B cell (primary cell): ENCODE data around the gene CASKIN1. TPM values are rescaled to one million over a fixed set of nuclear protein-coding genes. Genes with fewer than 3 reads are reported as not detected.

Source experiments
- ATAC-seq: fragments of 200-7000 bp; cut with Tn5 transposase; one replicate; pipeline ENCODE4 v1.10.0; 2021; ENCODE audit warnings: low read depth, mild to moderate bottlenecking, moderate number of reproducible peaks, moderate library complexity
- CTCF ChIA-PET: fragments of 350-600 bp; sonication (Branson Sonifier 250); formaldehyde crosslinking; loops from one replicate; lab custom pipeline; 2021; ENCODE audit warnings: antibody characterized with exemption, inconsistent platforms; lab: Charles Lee
- POLR2A ChIA-PET: fragments of 350-600 bp; sonication (Branson Sonifier 250); formaldehyde crosslinking; loops from one replicate; lab custom pipeline; 2021; ENCODE audit warnings: antibody characterized with exemption; lab: Charles Lee
- DNase-seq: peaks from one replicate; pipeline ENCODE4 v3.0.0; 2013
- H2AFZ ChIP-seq: 2 replicates; pipeline ENCODE4 v1.6.1; 2012; ENCODE audit warnings: mild to moderate bottlenecking, low read depth, low read length; ENCODE audit not compliant: insufficient read depth, poor library complexity, severe bottlenecking
- H3K27ac ChIP-seq, 2 donors: 1 replicate in 1 of 2; 2 replicates in 1 of 2; pipeline ENCODE4 v1.5.1; 2012 to 2013; ENCODE audit warnings: low read length in 2 of 2, mild to moderate bottlenecking in 2 of 2, moderate library complexity in 1 of 2
- H3K27me3 ChIP-seq, 4 experiments: fragments of 200-600 bp in 1 of 4; sonication (generic) in 1 of 4; replicated peaks in 1 of 4; 1 replicate in 2 of 4; 2 replicates in 2 of 4; pipeline versions ENCODE4 v1.6.1 to v1.7.0; 2013 to 2016; ENCODE audit warnings: low read length in 3 of 4, mild to moderate bottlenecking in 2 of 4, mixed read lengths in 1 of 4, moderate library complexity in 1 of 4; ENCODE audit not compliant: insufficient read depth in 4 of 4, control insufficient read depth in 3 of 4; ENCODE audit errors: control extremely low read depth in 1 of 4
- H3K36me3 ChIP-seq, 2 experiments: replicated peaks in 1 of 2; 1 replicate in 1 of 2; 2 replicates in 1 of 2; pipeline versions ENCODE4 v1.6.1 to v1.7.1; 2013; ENCODE audit warnings: low read length in 1 of 2; ENCODE audit not compliant: insufficient read depth in 2 of 2, control insufficient read depth in 1 of 2; ENCODE audit errors: control extremely low read depth in 1 of 2, extremely low read depth in 1 of 2
- H3K4me1 ChIP-seq, 2 donors: fragments of 200-600 bp in 1 of 2; sonication (generic) in 1 of 2; 1 replicate in 1 of 2; 2 replicates in 1 of 2; pipeline versions ENCODE4 v1.5.1 to v1.6.1; 2013 to 2017; ENCODE audit warnings: low read length in 2 of 2; ENCODE audit not compliant: control insufficient read depth in 2 of 2, insufficient read depth in 2 of 2
- H3K4me2 ChIP-seq: replicated peaks from 2 replicates; pipeline ENCODE3; 2012; ENCODE audit warnings: mild to moderate bottlenecking, low read depth, low read length; ENCODE audit not compliant: poor library complexity, severe bottlenecking
- H3K4me3 ChIP-seq, 5 experiments: fragments of 200-600 bp in 1 of 5; sonication (generic) in 1 of 5; 1 replicate in 3 of 5; 2 replicates in 2 of 5; pipeline versions ENCODE4 v1.5.1 to v1.7.0; 2011 to 2016; ENCODE audit warnings: low read length in 4 of 5, mild to moderate bottlenecking in 4 of 5, low read depth in 2 of 5, control low read depth in 1 of 5, moderate library complexity in 1 of 5; ENCODE audit not compliant: insufficient read depth in 1 of 5; ENCODE audit errors: control extremely low read depth in 1 of 5, extremely low read depth in 1 of 5
- H3K79me2 ChIP-seq: fragments of 200-600 bp; sonication (generic); one replicate; pipeline ENCODE4 v1.6.0; 2016; ENCODE audit warnings: low read length; ENCODE audit not compliant: control insufficient read depth, insufficient read depth
- H3K9ac ChIP-seq: fragments of 200-600 bp; sonication (generic); 2 replicates; pipeline ENCODE4 v1.6.1; 2017; ENCODE audit warnings: mild to moderate bottlenecking, low read length, moderate library complexity
- H3K9me3 ChIP-seq, 3 donors: one replicate each; pipeline versions ENCODE4 v1.6.1 to v1.7.1; 2013; ENCODE audit warnings: low read length in 2 of 3; ENCODE audit not compliant: control insufficient read depth in 2 of 3, insufficient read depth in 1 of 3; ENCODE audit errors: control extremely low read depth in 1 of 3
- H4K20me1 ChIP-seq: 2 replicates; pipeline ENCODE4 v1.6.0; 2012; ENCODE audit warnings: mild to moderate bottlenecking, low read length; ENCODE audit not compliant: insufficient read depth, control insufficient read depth, poor library complexity, severe bottlenecking
- H3K27ac Mint-ChIP-seq: one replicate; pipeline ENCODE4 v1.8.0; 2021; ENCODE audit warnings: mixed read lengths
- H3K27me3 Mint-ChIP-seq: one replicate; pipeline ENCODE4 v1.8.0; 2021; ENCODE audit warnings: mixed read lengths
- H3K4me1 Mint-ChIP-seq: one replicate; pipeline ENCODE4 v1.8.0; 2021; ENCODE audit warnings: mixed read lengths
- H3K4me3 Mint-ChIP-seq: one replicate; pipeline ENCODE4 v1.8.0; 2021; ENCODE audit warnings: mixed read lengths
- H3K9me3 Mint-ChIP-seq: one replicate; pipeline ENCODE4 v1.8.0; 2022; ENCODE audit warnings: mixed read lengths; ENCODE audit not compliant: insufficient read depth
- CTCF ChIP-seq: fragments of 200-600 bp; IDR thresholded peaks from one replicate; pipeline ENCODE4 v1.8.0; 2022; ENCODE audit warnings: antibody characterized with exemption, mild to moderate bottlenecking
- EZH2 ChIP-seq: IDR thresholded peaks from 2 replicates; pipeline ENCODE4 v1.6.1; 2012; ENCODE audit warnings: borderline replicate concordance, low read depth, mild to moderate bottlenecking, moderate library complexity, low read length; ENCODE audit not compliant: insufficient read depth, poor library complexity, severe bottlenecking
- WGBS: methylation state at CpG from one replicate; pipeline ENCODE4 v1.1.5; 2013; ENCODE audit warnings: missing lambda C conversion rate; ENCODE audit not compliant: insufficient coverage; 5-methylcytosine and 5-hydroxymethylcytosine counted together
- intact Hi-C: fragments of 100-400 bp; cut with micrococcal nuclease; formaldehyde crosslinking; loops from one replicate; pipeline ENCODE4 v1.10.0; 2022
- polyA plus RNA-seq: library from polyadenylated mRNA; depleted of rRNA; stranded (reverse); fragments of >200 nt; gene quantifications from 2 replicates; pipeline ENCODE4 v1.2.3, GENCODE V29; 2012
- total RNA-seq, 2 donors: library from RNA; stranded (reverse); fragments of 120-200 nt in 1 of 2; gene quantifications; 1 replicate in 1 of 2; 2 replicates in 1 of 2; pipeline versions ENCODE4 v1.2.3 to v1.2.4, GENCODE V29; 2013 to 2022

CASKIN1 gene
- total and polyA plus RNA-seq, 2 donors (not counting 1 experiment from before 2014, with no cell fraction given) = 0.01 TPM; not detected in 1

GRCh38 chr16:2151188-2152091 lies 45.0 kb downstream of the CASKIN1 start:
- intact Hi-C loops = loop anchor here (10.0 kb wide), 1 partner anchor 753 kb away; no protein-coding TSS in a partner anchor
- H3K9me3 ChIP-seq = no peaks in the 10 kb centered on the region
- DNase-seq (no peak), ATAC-seq (no peak)
- H2AFZ ChIP-seq = no peak overlapping the region
- peaks cover 55 to 76% of the 10 kb centered on the region in 2 donors for H3K4me1 ChIP-seq
- peaks cover 0 to 4% (median 0%) of the 10 kb centered on the region in 4 experiments for H3K27me3 ChIP-seq
- no peak overlapping the region for H3K9ac ChIP-seq
- TF ChIP-seq CTCF (no peak), EZH2 (no peak)
- peaks cover 64% of the 10 kb centered on the region for H4K20me1 ChIP-seq
- no peak overlapping the region for H3K4me3 ChIP-seq
- Mint-ChIP-seq H3K27ac (no peak overlapping the region), H3K9me3 (no peaks in the 10 kb centered on the region), H3K4me3 (peak overlapping the region; percentile 52), H3K4me1 (peaks cover 54% of the 10 kb centered on the region), H3K27me3 (no peaks in the 10 kb centered on the region)
- H3K4me2 ChIP-seq = peak overlapping the region; percentile 18
- H3K27ac ChIP-seq = no peak overlapping the region
- CTCF ChIA-PET = interaction anchor here (1.3 to 5.9 kb wide), 4 partner anchors 11 to 147 kb away, joined by 4 to 72 read pairs (median 8); no protein-coding TSS in a partner anchor
- WGBS = 78% methylated on average over 12 of the region's 13 CpGs
- peaks cover 0 to 18% of the 10 kb centered on the region in 2 experiments for H3K36me3 ChIP-seq
- peaks cover 48% of the 10 kb centered on the region for H3K79me2 ChIP-seq
- POLR2A ChIA-PET = interaction anchor here (0.6 to 1.2 kb wide), 3 partner anchors 11 to 203 kb away, joined by 3 to 6 read pairs (median 5); no protein-coding TSS in a partner anchor
